ENCODE data around the gene MFAP3L.
A peak's percentile ranks its signal among the peaks of the same experiment; 100 is the strongest.
"Not testable (repeated sequence)": the region's sequence is repeated elsewhere in the genome, so short reads cannot be mapped to it uniquely, and the experiment has no call there.

Gene MFAP3L

DNA sequence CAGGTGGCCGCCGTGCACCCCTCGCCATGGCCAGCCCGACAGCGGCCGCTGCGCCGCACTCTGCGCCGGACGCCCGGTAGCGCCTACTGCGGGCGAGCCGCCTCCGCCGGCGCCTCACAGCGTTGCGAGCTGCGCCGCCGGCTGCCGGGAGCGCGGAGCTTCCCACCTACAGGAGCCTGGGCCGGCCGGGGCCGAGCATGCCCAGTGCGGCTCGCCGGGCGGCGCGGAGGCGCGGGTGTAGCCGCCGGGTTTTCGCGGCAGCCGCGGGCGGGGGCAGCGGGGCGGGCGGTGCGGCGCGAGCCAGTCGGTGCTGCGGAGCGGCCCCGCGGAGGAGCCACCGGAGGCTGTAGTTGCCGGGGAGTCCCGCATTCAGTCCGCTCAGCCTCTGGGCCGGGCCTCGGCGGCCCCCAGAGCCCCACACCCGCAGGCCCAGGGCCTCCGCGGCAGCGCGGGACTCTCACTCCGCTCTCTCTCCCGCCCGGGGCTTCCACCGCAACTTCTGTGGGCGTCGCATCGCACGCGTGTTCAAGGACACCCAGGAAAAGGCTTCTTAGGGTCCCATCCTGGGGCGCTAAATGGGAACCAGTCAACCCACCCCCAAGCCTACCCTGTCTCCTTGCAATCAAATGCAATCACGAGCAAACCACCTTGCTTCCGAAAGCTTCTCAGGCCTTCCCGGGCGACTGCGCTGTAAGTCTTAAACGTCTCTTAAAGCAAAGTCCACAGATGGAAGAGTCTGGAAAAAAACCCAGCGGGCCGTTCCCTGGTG is at the start of gene MFAP3L:
Gene MFAP3L, minus strand, starts transcription at position 143 of the 769 bp plus-strand sequence. CDS start 20,518 bp downstream, outside the sequence.
- DNase-seq: peak; percentile 72 to 76

DNA sequence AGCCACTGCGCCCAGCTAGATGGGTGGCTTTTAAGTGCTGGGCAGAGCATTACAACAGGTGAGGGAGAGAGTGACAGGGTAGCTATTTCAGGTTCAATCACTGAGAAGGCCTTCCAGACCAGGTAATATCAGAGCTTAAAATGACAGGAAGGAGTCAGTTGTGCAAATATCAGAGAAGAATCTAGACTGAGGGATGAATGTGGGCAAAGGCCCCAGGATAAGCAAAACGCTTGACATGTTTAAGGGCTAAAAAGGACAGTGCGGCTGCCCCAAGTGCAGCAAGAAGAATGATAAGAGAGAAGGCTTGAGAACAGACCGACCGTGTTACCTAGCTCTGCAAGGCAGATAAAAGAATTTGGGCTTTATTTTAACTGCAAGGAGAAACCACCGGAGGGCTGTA is 45.0 kb upstream of the MFAP3L start:
- no peak for DNase-seq

DNA sequence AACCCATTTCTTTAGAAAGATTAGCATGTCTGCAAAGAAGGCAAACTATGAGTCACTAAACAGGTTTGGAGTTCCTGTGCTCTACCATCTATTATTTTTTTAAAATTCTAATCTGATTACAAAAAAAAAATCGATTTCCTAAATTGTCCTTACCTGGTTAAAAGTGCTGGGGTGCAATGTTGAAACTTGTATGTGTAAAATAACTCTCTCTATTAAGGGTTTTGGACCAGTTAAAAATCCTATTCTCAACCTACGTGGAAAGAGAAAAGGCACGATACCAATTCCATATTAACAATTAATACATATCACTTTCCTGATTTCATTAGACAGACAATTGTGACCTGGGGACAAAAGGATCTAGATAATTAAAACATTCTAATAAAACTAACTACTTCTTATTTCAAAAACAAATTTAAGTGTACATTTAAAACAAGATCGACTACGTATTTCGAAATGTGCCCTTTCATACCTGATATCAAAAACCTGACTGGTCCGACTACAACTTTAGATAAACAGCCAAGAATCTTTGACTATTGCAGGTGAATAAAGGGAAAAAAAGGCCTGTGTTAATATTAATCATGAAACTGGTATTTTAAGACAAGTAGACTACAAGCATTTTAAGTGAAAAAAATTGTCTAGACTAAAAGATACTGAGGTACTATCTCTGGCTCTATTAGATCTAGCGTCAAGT is 42.4 kb upstream of the MFAP3L start:
- DNase-seq: no peak

- DNase-seq: no peak
These were observed 33.2 kb upstream of the MFAP3L start for GRCh38 chr4:170059421-170059820.

GRCh38 chr4:170058826-170059225 is 32.6 kb upstream of the MFAP3L start:
- DNase-seq: no peak

- no peak for DNase-seq
These were observed 31.7 kb upstream of the MFAP3L start for GRCh38 chr4:170057866-170058265.

DNA sequence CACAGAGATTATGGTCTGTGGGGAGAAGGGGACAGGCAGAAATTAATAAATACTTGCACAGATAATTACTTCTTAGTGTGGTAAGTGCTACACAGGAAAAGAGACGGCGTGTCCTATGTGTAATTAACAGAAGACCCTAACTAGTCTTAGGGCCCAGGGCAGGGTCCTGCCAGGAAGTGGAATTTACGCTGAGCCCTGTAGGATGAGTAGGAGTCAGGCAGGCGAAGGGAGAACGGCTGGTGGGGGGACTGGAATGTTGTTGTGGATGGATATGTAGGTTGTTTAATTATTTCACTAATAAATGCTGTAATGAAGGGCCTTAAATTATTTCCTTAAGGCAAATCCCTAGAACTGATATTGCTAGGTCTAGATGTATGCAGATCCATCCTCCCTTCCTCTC is 26.7 kb upstream of the MFAP3L start:
- DNase-seq: no peak

DNA sequence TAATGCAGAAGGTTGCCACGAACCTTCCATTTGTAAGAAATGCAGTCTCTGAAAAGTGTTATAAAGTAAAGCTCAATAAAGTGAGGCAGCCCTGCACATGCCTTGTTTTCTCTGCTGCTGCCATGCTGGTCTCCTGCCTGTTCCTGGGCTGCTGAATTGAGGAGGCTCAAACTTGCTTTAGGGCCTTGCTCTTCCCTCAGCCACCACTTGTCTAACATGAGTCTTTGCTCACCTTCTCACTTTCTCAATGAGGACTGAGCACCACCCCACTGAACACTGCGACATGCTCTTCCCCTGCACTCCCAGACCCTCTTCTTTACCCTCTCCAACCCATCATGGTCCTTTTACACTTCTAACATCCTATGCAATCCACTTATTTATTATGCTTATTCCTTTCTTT is 25.2 kb upstream of the MFAP3L start:
- no peak for DNase-seq

DNA sequence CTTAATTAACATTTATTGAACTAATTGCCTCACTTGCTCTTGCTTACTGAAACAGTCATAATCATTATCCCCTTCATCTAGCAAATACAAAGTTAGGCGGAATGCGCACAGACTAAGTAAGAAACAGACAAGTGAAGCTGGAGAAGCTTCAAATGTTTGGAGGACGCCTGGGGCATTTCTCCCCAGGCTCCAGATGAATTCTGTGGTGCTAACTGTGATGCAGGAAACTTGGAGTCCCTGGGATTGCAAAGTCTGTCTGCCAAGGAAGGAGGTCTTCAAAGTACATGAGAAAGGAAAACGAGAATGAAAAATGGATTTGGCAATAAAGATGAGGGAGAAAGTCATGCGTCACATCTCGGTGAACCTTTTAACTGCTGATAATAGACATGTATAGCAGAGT is 23.6 kb upstream of the MFAP3L start:
- no peak for DNase-seq

- DNase-seq: peak; percentile 46 to 47
These were observed 21.7 kb upstream of the MFAP3L start for GRCh38 chr4:170047771-170048354.

GRCh38 chr4:170046156-170046555 is 20.0 kb upstream of the MFAP3L start:
- not testable (repeated sequence) for DNase-seq

DNA sequence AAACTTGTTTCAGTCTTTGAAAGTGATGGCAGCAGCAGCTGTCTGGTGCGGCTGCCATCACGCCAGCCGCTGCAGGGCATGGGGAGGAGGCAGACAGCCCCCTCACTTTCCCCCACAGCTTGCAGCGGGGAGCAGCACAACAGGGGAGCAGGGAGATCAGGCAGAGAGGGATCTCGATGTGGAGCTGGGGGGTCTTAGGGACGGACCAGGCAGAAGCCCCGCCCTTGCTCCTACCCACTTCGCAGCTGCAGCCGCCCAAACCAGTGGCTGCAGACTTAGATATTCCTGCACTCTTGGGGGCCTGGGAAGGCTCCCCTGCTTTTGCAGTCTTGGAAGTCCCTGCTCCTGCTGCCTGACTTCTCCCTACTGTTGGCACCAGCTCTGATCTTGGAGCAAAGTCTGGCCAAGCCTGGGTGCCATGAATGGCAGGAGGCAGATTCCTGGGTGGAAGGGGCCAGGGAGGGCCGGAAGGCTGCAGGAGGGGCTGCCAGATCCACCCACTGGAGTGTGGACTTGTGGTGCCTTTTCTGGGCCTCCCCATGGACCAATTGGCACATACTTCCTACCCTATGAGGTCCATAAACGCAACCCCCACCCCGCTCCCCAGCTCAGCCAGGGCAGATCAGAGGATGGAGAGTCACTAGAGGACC is 14.0 kb upstream of the MFAP3L start:
- DNase-seq: no peak

DNA sequence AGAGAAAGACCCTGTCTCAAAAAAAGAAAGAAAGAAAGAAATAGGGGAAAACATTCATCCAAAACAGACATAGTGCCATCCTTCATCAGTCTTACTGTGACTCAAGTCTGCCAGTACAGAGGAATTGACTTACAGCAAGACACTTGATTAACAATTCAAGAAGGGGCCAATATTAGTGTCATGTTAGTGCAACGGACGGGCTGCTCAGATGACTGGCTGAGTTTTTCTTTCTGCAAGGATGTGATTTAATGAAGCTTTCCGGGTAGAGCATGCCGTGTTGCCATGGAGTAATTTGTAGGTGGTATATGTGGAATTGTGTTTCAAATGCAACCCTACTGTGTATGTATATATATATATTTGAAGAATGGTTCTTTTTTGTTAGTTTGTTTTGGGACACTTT is 12.6 kb upstream of the MFAP3L start:
- no peak for DNase-seq

- DNase-seq: no peak
These were observed 12.0 kb upstream of the MFAP3L start for GRCh38 chr4:170038232-170038631.

- no peak for DNase-seq
These were observed 11.3 kb upstream of the MFAP3L start for GRCh38 chr4:170037481-170037880.

- no peak for DNase-seq
These were observed 9.7 kb upstream of the MFAP3L start for GRCh38 chr4:170035845-170036244.

DNA sequence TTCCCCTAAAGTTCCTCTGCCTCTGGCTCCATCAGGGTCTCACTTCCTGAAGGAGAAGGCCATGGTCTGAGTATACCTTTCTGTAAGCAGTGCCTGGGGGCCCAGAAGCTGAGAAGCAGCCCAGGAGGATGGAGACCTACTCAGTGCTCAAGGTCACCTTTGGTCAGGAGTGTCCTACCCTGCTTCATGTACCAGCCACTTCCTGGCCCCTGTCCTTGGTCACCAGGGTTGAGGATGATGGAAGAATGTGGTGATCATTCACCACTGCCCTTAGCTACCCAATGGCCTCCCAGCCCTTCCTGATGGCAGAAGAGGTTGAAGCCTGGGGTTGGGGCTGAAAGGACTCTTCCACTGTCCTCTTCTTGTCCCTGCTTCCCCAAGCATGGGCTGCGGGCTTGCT is 9.0 kb upstream of the MFAP3L start:
- no peak for DNase-seq

DNA sequence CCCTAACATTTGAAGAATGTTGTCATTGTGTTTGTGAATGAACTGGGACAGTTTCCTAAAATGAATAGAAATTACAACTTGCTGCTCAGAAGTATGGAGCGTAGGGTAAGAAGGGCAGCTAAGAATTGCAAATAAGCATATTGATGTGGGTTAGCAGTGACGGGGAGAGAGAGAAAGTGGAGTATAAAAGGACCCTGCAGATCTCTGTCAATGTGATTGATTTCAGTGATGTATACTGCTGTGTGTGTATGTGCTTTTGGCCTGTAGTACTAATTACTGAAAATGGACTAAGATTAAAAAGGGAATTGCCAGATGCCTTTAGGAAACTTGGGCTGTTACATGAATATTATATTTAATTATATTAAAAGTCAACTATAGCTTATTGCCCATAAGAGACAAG is 7.8 kb upstream of the MFAP3L start:
- DNase-seq: no peak

GRCh38 chr4:170030121-170030520 is 3.9 kb upstream of the MFAP3L start:
- DNase-seq: no peak

DNA sequence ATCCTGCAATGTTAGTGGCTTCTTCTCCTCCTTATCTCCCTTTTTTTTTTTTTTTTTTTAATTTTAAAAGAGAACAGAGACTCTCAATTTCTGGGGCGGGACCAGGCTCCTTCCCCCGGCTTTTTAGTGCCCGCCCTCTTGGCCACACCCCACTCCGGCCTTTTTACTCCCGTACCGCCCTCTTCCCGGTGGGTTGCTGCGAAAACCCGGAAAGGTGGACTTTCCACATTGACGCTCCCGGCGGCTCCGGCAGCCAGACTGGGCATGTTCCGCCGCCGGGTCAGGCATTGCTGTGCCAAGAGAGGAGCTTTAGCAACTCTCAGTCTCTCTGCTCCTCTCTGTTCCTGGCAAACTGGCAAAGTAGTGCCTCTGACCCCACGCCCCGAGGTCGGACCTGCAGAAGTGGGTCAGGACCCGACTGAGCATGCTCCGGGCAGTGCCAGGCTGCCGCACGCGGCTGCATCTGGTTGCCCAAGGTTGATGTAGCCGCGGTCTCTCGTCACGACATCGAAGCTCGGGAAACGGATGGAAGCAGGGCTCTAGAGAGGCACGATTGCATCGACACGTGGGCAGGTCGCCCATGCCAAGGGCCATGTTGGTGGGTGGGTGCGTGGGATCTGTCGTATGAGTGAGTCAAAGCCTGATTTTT is 1.1 kb upstream of the MFAP3L start:
- peak; percentile 88 to 90 for DNase-seq

GRCh38 chr4:170025523-170026252 is 507 bp downstream of the MFAP3L start:
- peak in 1 of 2 donors; percentile 7 for DNase-seq

DNA sequence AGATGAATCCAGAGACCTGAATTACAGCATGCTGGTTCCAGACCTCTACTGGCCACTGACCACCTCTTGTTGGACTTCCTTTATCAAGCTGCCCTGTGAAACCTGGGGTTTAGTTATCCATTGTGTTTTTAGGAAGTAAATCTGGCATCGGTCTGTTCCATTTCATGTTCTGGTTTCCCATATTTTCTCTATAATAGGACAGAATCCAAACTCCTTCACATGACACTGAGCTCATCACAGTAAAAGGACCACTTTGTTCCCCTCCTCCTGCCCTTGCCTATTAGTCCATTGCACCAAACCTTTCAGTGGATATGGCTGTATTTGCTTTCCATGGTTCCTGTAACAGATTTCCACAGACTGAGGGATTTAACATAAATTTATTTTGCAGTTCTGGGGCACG is 4.0 kb downstream of the MFAP3L start:
- no peak for DNase-seq
